Ishikawa (cell line): ENCODE results near the gene RGS8.

Experiments used
- CEBPB ChIP-seq: IDR thresholded peaks from 2 replicates; pipeline ENCODE4 v1.6.1; 2012
- CREB1 ChIP-seq: IDR thresholded peaks from 2 replicates; pipeline ENCODE4 v1.6.1; 2012; ENCODE audit warnings: low read depth
- EGR1 ChIP-seq: IDR thresholded peaks from 2 replicates; pipeline ENCODE4 v1.6.1; 2012
- EP300 ChIP-seq: IDR thresholded peaks from 2 replicates; pipeline ENCODE4 v1.6.1; 2012; ENCODE audit warnings: borderline replicate concordance
- FOXM1 ChIP-seq: IDR thresholded peaks from 2 replicates; pipeline ENCODE4 v1.6.1; 2012; ENCODE audit warnings: low read depth, borderline replicate concordance
- NFIC ChIP-seq: IDR thresholded peaks from 2 replicates; pipeline ENCODE4 v1.6.1; 2012
- RAD21 ChIP-seq: IDR thresholded peaks from 2 replicates; pipeline ENCODE4 v1.6.1; 2012; ENCODE audit warnings: low read depth
- REST ChIP-seq: IDR thresholded peaks from 2 replicates; pipeline ENCODE4 v1.6.1; 2012; ENCODE audit warnings: low read depth, mild to moderate bottlenecking
- TAF1 ChIP-seq: IDR thresholded peaks from 2 replicates; pipeline ENCODE4 v1.6.1; 2012; ENCODE audit warnings: low read depth, mild to moderate bottlenecking
- TCF12 ChIP-seq: IDR thresholded peaks from 2 replicates; pipeline ENCODE4 v1.6.1; 2012; ENCODE audit warnings: low read depth
- TEAD4 ChIP-seq: IDR thresholded peaks from 2 replicates; pipeline ENCODE4 v1.6.1; 2012
- YY1 ChIP-seq: IDR thresholded peaks from 2 replicates; pipeline ENCODE4 v1.6.1; 2012; ENCODE audit warnings: low read depth
- ZBTB7A ChIP-seq: IDR thresholded peaks from 2 replicates; pipeline ENCODE4 v1.6.1; 2012; ENCODE audit warnings: low read depth
- TF ChIP-seq, protein P1 (sequence below): IDR thresholded peaks from 2 replicates; pipeline ENCODE4 v1.6.1; 2012
- TF ChIP-seq, protein P2 (sequence below): IDR thresholded peaks from 2 replicates; pipeline ENCODE4 v1.6.1; 2012

The RGS8 gene

GRCh38 chr1:182724215-182724614 is 39.8 kb upstream of the RGS8 start:
- no peak for TF ChIP-seq REST
- no peak for TF ChIP-seq EP300
- TF ChIP-seq TAF1: no peak
- TF ChIP-seq TCF12: no peak
- TF ChIP-seq, protein P1, sequence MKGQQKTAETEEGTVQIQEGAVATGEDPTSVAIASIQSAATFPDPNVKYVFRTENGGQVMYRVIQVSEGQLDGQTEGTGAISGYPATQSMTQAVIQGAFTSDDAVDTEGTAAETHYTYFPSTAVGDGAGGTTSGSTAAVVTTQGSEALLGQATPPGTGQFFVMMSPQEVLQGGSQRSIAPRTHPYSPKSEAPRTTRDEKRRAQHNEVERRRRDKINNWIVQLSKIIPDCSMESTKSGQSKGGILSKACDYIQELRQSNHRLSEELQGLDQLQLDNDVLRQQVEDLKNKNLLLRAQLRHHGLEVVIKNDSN: no peak
- TF ChIP-seq FOXM1: no peak
- TF ChIP-seq NFIC: no peak
- TF ChIP-seq EGR1: no peak
- no peak for TF ChIP-seq TEAD4
- TF ChIP-seq CEBPB: no peak

DNA sequence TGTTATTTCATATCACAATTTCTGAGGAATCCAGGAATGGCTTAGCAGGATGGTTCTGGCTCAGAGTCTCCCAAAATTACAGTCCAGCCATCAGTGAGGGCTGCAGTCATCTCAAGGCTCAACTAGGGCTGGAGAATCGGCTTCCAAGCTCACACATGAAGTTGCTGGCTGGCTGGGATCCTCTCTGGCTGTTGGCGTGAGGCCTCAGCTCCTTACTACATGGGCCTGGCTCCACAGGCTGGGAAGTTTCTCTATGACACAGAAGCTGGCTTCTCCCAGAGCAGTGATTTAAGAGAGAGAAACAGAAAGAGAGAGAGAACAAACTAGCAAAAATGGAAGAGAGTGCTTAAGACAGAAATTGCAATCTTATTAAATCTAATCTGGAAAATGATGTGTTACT is 38.8 kb upstream of the RGS8 start:
- TF ChIP-seq, protein P1: no peak
- TF ChIP-seq TCF12 (no peak), TAF1 (no peak), NFIC (no peak), FOXM1 (no peak), ZBTB7A (no peak), TEAD4 (no peak), EP300 (no peak), CEBPB (no peak), EGR1 (no peak)
- TF ChIP-seq, protein P2, sequence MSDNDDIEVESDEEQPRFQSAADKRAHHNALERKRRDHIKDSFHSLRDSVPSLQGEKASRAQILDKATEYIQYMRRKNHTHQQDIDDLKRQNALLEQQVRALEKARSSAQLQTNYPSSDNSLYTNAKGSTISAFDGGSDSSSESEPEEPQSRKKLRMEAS: no peak

- TF ChIP-seq TCF12 (no peak), CREB1 (no peak), TEAD4 (no peak), EP300 (no peak)
Measured at GRCh38 chr1:182721525-182721924, 37.1 kb upstream of the RGS8 start.

DNA sequence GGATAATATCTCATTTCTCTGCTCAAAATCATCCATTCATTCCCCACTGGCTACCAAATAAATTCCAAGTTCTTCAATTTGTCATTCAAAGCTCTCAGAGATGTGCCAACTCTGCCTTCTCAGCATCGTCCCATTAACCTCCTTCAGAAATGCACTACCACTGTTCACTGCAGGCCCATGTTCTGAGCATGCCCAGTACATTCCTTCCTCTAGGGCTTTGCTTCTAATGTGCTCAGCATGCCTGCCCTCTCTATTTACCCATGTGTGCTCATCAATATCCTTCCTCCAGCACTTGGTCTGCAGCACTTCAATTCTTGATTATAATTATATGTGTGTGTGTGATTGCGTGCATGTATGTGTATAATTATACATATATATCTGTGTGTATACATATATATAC is 36.1 kb upstream of the RGS8 start:
- TF ChIP-seq EGR1 (no peak), TEAD4 (peak; percentile 32; the same call in 1 of the 2 replicates)

DNA sequence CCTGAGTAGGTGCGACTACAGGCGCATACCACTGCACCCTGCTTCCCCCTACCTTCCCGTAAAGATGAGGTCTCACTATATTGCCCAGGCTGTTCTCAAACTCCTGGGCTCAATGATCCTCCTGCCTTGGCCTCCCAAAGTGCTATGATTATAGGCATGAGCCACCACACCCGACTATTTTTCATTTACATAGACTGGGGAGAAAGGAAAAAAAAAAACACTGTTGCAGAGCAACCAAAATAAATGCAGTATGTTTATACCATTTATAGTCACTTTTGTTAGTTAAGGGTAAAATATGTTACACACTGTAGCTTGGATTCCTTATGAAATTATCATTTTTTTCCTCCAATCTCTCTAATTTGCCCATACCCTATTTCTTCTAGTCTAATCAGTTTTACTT is 35.2 kb upstream of the RGS8 start:
- no peak for TF ChIP-seq YY1
- TF ChIP-seq NFIC: no peak
- TF ChIP-seq ZBTB7A: no peak
- TF ChIP-seq EP300: no peak
- no peak for TF ChIP-seq CEBPB
- no peak for TF ChIP-seq TEAD4
- no peak for TF ChIP-seq FOXM1
- no peak for TF ChIP-seq TAF1
- no peak for TF ChIP-seq CREB1
- TF ChIP-seq, protein P1: no peak
- TF ChIP-seq EGR1: no peak
- no peak for TF ChIP-seq RAD21
- TF ChIP-seq, protein P2: no peak
- TF ChIP-seq TCF12: no peak
- TF ChIP-seq REST: no peak

DNA sequence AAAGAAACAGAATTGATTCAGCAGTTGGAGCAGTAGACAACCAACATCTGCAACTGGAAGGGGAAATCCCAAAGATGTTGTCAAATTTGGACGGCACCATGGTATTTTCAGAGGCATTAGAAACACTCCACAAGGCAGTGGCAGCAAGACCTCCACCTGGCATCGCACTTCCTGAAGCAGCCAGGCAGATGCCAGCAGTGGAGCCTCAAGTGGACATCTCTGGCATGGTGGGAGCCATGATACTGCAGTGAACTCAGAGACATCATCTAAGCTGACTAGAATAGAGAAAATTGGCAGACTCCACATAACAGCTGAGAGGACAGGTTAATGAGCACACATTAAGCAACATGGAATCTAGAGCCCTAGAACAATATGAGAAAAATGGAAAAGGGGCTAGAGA is 33.9 kb upstream of the RGS8 start:
- TF ChIP-seq YY1 (no peak), TCF12 (no peak), TEAD4 (no peak), CREB1 (no peak), NFIC (no peak), TAF1 (no peak), ZBTB7A (no peak), EP300 (no peak), CEBPB (no peak)
- TF ChIP-seq, protein P2: no peak
